DOHH2 (cell line): ENCODE data around the gene TSPYL1.

ENCODE experiments used
- H3F3A ChIP-seq: fragments of 200-600 bp; sonication (generic), shearing (Covaris generic); 2 replicates; pipeline ENCODE4 v1.6.0; 2016; ENCODE audit warnings: antibody characterized with exemption, mild to moderate bottlenecking; ENCODE audit not compliant: control insufficient read depth, insufficient read depth
- H3K27ac ChIP-seq: fragments of 200-600 bp; sonication (generic); 2 replicates; pipeline ENCODE4 v1.5.1; 2014; ENCODE audit warnings: low read depth, mild to moderate bottlenecking, low read length, moderate library complexity
- H3K27me3 ChIP-seq: fragments of 200-600 bp; sonication (generic); 2 replicates; pipeline ENCODE4 v1.6.1; 2014; ENCODE audit warnings: mild to moderate bottlenecking, low read length, mixed read lengths; ENCODE audit not compliant: control insufficient read depth
- H3K36me3 ChIP-seq: fragments of 200-600 bp; sonication (generic); 2 replicates; pipeline ENCODE4 v1.6.1; 2014; ENCODE audit warnings: mild to moderate bottlenecking, low read length, moderate library complexity, mixed read lengths; ENCODE audit not compliant: control insufficient read depth
- H3K4me1 ChIP-seq: fragments of 200-600 bp; sonication (generic); 2 replicates; pipeline ENCODE4 v1.6.1; 2014; ENCODE audit warnings: mild to moderate bottlenecking, low read length, mixed read lengths; ENCODE audit not compliant: control insufficient read depth
- H3K4me2 ChIP-seq: fragments of 200-600 bp; sonication (generic); 2 replicates; pipeline ENCODE4 v1.6.0; 2014; ENCODE audit warnings: mild to moderate bottlenecking, low read length, moderate library complexity
- H3K4me3 ChIP-seq: fragments of 200-600 bp; sonication (generic); 2 replicates; pipeline ENCODE4 v1.5.1; 2014; ENCODE audit warnings: mild to moderate bottlenecking, low read length, mixed read lengths
- H3K79me2 ChIP-seq: fragments of 200-600 bp; sonication (generic); 2 replicates; pipeline ENCODE4 v1.6.1; 2014; ENCODE audit warnings: mild to moderate bottlenecking, low read length, mixed read lengths; ENCODE audit not compliant: control insufficient read depth
- H3K9me2 ChIP-seq: fragments of 200-600 bp; sonication (generic); replicated peaks from 2 replicates; pipeline ENCODE4 v1.6.1; 2014; ENCODE audit warnings: mild to moderate bottlenecking, low read length, mixed read lengths; ENCODE audit not compliant: control insufficient read depth
- H3K9me3 ChIP-seq: fragments of 200-600 bp; sonication (generic); 2 replicates; pipeline ENCODE4 v1.6.1; 2014; ENCODE audit warnings: antibody characterized with exemption, low read length, mixed read lengths; ENCODE audit not compliant: control insufficient read depth, insufficient read depth
- H4K20me1 ChIP-seq: fragments of 200-600 bp; sonication (generic); 2 replicates; pipeline ENCODE4 v1.6.0; 2014; ENCODE audit warnings: low read depth, mild to moderate bottlenecking, antibody characterized with exemption, low read length, moderate library complexity; ENCODE audit not compliant: control insufficient read depth, insufficient read depth
- EZH2phosphoT487 ChIP-seq: fragments of 200-600 bp; sonication (generic); IDR thresholded peaks from 2 replicates; pipeline ENCODE4 v1.6.1; 2017; ENCODE audit warnings: borderline replicate concordance, mild to moderate bottlenecking, antibody characterized with exemption, low read length, moderate library complexity, mixed read lengths
- TF ChIP-seq, protein P1 (sequence below): fragments of 200-600 bp; sonication (generic); IDR thresholded peaks from one replicate; pipeline ENCODE4 v1.5.1; 2014; ENCODE audit warnings: antibody characterized with exemption, mild to moderate bottlenecking, low read depth, low read length; ENCODE audit not compliant: poor library complexity, severe bottlenecking

TSPYL1 gene

DNA sequence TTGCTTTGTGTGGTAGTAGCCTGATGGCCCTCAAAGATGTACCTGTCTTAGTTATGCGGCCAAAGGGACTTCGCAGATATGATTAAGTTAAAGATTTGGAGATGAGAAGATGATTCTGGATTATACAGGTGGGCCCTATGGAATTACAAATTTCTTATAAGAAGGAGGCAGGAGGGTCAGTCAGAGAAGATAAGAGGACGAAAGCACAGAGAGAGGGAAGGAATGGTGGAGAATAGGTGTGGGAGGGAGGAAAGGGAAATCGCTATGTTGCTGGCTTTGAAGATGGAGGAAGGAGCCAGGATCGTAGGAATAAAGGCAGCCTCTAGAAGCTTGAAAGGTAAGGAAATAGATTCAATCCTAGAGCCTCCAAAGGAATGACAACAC lies 1.2 kb upstream of the TSPYL1 start:
- H3K4me1 ChIP-seq: peaks cover 37% of the 10 kb centered on the region

DNA sequence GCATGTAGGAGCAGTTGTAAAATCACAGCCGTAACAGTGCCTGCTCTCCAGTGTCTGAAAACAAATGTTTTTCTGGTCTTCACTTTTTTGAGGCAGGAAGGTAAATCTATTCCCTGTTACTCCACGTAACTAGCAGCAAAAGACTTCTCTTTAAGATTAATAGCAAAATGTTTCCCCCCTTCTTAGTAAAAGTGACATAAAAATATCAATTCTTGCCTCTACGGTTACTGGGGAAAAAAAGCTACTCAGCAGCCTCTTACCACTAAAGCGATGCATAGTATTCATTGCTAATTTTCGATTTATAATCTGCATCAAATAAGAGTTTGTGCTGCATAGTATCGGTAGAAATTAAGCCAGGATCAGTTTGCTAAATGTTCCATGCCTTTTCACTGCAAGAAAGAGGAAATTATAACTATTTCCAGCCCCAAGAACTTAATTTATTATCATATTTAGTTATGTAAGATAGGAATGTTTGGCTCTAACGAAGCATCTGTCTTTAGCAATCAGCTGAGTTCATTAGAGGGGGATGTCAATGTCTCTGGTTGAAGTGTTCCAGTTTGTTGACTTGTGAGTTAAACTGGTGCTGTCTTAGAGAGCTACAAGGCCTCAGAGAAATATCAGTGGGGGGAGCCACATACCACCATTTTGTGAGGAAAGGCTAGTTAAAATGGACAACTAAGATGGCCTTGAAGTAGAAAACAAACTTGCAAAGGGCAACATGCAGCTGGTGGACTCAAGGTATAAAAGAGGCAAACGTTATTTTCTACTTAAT lies 617 bp upstream of the TSPYL1 start:
- Histone ChIP-seq H3K4me3 (peak overlapping the region; percentile 84), H3K4me2 (peak overlapping the region; percentile 79), H3K9me3 (no peaks in the 10 kb centered on the region), H3K27me3 (no peaks in the 10 kb centered on the region), H4K20me1 (peaks cover 14% of the 10 kb centered on the region; the same call in 1 of the 2 replicates), H3K27ac (peak overlapping the region; percentile 63; the same call in 1 of the 2 replicates), H3K36me3 (peaks cover 25% of the 10 kb centered on the region), H3F3A (no peaks in the 10 kb centered on the region), H3K9me2 (no peaks in the 10 kb centered on the region), H3K4me1 (peaks cover 42% of the 10 kb centered on the region), H3K79me2 (peaks cover 43% of the 10 kb centered on the region)
- TF ChIP-seq, protein P1, sequence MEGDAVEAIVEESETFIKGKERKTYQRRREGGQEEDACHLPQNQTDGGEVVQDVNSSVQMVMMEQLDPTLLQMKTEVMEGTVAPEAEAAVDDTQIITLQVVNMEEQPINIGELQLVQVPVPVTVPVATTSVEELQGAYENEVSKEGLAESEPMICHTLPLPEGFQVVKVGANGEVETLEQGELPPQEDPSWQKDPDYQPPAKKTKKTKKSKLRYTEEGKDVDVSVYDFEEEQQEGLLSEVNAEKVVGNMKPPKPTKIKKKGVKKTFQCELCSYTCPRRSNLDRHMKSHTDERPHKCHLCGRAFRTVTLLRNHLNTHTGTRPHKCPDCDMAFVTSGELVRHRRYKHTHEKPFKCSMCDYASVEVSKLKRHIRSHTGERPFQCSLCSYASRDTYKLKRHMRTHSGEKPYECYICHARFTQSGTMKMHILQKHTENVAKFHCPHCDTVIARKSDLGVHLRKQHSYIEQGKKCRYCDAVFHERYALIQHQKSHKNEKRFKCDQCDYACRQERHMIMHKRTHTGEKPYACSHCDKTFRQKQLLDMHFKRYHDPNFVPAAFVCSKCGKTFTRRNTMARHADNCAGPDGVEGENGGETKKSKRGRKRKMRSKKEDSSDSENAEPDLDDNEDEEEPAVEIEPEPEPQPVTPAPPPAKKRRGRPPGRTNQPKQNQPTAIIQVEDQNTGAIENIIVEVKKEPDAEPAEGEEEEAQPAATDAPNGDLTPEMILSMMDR: no peak
- TF ChIP-seq EZH2phosphoT487: no peak

More for the DNA sequence above, 1.2 kb upstream of the TSPYL1 start:
- H3K27me3 ChIP-seq: no peaks in the 10 kb centered on the region
- peak overlapping the region; percentile 84 for H3K4me3 ChIP-seq
- H3K79me2 ChIP-seq: peaks cover 38% of the 10 kb centered on the region
- H3K9me3 ChIP-seq: no peaks in the 10 kb centered on the region
- H4K20me1 ChIP-seq: peaks cover 14% of the 10 kb centered on the region; the same call in 1 of the 2 replicates
- no peak overlapping the region for H3K27ac ChIP-seq
- H3K4me2 ChIP-seq: peak overlapping the region; percentile 79
- no peaks in the 10 kb centered on the region for H3K9me2 ChIP-seq
- TF ChIP-seq, protein P1: no peak
- TF ChIP-seq EZH2phosphoT487: no peak
- peaks cover 25% of the 10 kb centered on the region for H3K36me3 ChIP-seq
- H3F3A ChIP-seq: no peaks in the 10 kb centered on the region

DNA sequence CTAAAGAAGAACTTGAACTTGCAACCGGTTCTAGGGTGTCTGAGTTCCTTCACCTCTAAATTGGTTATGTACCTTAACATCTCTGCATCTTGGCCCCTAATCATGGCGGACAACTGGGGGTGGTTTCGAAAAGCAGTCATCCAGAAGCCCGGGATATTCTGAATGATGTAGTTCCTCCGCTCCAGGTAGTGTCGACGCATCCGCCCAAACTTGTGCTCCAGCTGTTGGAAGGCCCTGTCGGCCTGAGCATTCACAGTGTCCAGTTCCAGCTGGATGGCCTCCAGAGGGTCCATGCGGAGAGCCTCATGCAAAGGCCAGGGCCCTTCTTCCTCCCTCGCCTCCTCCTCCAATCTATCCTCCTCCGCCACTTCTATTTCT lies 887 bp downstream of the TSPYL1 start:
- peak overlapping the region; percentile 84 for H3K4me3 ChIP-seq
- H3K9me2 ChIP-seq: no peaks in the 10 kb centered on the region
- no peaks in the 10 kb centered on the region for H3K27me3 ChIP-seq
- TF ChIP-seq, protein P1: no peak
- TF ChIP-seq EZH2phosphoT487: no peak
- no peaks in the 10 kb centered on the region for H3K9me3 ChIP-seq
- H3K36me3 ChIP-seq: peaks cover 29% of the 10 kb centered on the region
- H3K27ac ChIP-seq: peak overlapping the region; percentile 63
- peak overlapping the region; percentile 79 for H3K4me2 ChIP-seq
- no peaks in the 10 kb centered on the region for H3F3A ChIP-seq
- H3K4me1 ChIP-seq: peaks cover 42% of the 10 kb centered on the region
- H3K79me2 ChIP-seq: peaks cover 53% of the 10 kb centered on the region
- H4K20me1 ChIP-seq: peaks cover 14% of the 10 kb centered on the region; the same call in 1 of the 2 replicates
